HepG2 (cell line): ENCODE data around the gene MCU. TPM values are rescaled to one million over a fixed set of nuclear protein-coding genes. Genes with fewer than 3 reads are reported as not detected.

ENCODE experiments used
- ATAC-seq: fragments of 200-7000 bp; cut with Tn5 transposase; 3 replicates; pipeline ENCODE4 v1.9.1; 2020; ENCODE audit warnings: mild to moderate bottlenecking, moderate library complexity
- BruUV-seq: library from RNA; stranded (reverse); fragments of 400-500 nt; replicated peaks from 2 replicates; lab custom pipeline; 2021; lab: Mats Ljungman, UMichigan
- CTCF ChIA-PET: fragments of 300-600 bp; formaldehyde crosslinking; extraction: SDS; loops from one replicate; lab custom pipeline; 2021; ENCODE audit warnings: low total read pairs, inconsistent platforms, low intra/inter-chr PET ratio; lab: Yijun Ruan, JAX
- POLR2A ChIA-PET: fragments of 350-600 bp; sonication (Branson Sonifier 250); formaldehyde crosslinking; loops from one replicate; lab custom pipeline; 2020; ENCODE audit warnings: antibody characterized with exemption, inconsistent platforms; lab: Yijun Ruan, JAX
- DNase-seq: peaks from one replicate; pipeline ENCODE4 v3.0.0-alpha.2; 2015; ENCODE audit warnings: low spot score
- FAIRE-seq: peaks from 3 replicates; lab custom pipeline; 2011; peaks lifted over from hg19 to GRCh38; lab: Jason Lieb, UNC
- H2AFZ ChIP-seq: one replicate; pipeline ENCODE4 v1.6.1; 2011; ENCODE audit warnings: low read length, inconsistent platforms
- H3K27ac ChIP-seq: fragments of 300-600 bp; 3 replicates; pipeline ENCODE4 v1.8.0; 2011; ENCODE audit warnings: mixed run types, mild to moderate bottlenecking, mixed read lengths, low read length, inconsistent platforms; ENCODE audit not compliant: insufficient read depth; ENCODE audit errors: extremely low read length
- H3K27me3 ChIP-seq, 2 experiments: fragments of 200-600 bp in 1 of 2; 2 replicates in 1 of 2; 3 replicates in 1 of 2; pipeline versions ENCODE4 v1.6.0 to v1.8.0; 2011; ENCODE audit warnings: low read length in 2 of 2, mild to moderate bottlenecking in 2 of 2, moderate library complexity in 2 of 2, inconsistent platforms in 1 of 2; ENCODE audit not compliant: insufficient read depth in 2 of 2, control insufficient read depth in 1 of 2
- H3K36me3 ChIP-seq, 2 experiments: fragments of 200-600 bp in 1 of 2; replicated peaks in 1 of 2; 2 replicates in 1 of 2; 3 replicates in 1 of 2; pipeline versions ENCODE4 v1.5.1 to v1.8.0; 2011; ENCODE audit warnings: low read length in 2 of 2, inconsistent platforms in 1 of 2; ENCODE audit not compliant: insufficient read depth in 2 of 2, control insufficient read depth in 1 of 2
- H3K4me1 ChIP-seq: 2 replicates; pipeline ENCODE4 v1.5.1; 2012; ENCODE audit warnings: low read length, inconsistent platforms; ENCODE audit not compliant: insufficient read depth
- H3K4me2 ChIP-seq: 2 replicates; pipeline ENCODE4 v1.6.0; 2011; ENCODE audit warnings: low read depth, low read length, inconsistent platforms
- H3K4me3 ChIP-seq, 3 experiments: fragments of 200-600 bp in 1 of 3; sonication (generic), shearing (Covaris generic) in 1 of 3; replicated peaks in 1 of 3; 2 replicates each; pipeline ENCODE4 v1.5.1; 2011 to 2016; ENCODE audit warnings: low read length in 3 of 3, inconsistent platforms in 2 of 3, low read depth in 2 of 3, mild to moderate bottlenecking in 2 of 3, control low read depth in 1 of 3, mixed read lengths in 1 of 3; ENCODE audit not compliant: insufficient read depth in 1 of 3
- H3K79me2 ChIP-seq: one replicate; pipeline ENCODE4 v1.6.1; 2011; ENCODE audit warnings: low read length, inconsistent platforms; ENCODE audit not compliant: insufficient read depth
- H3K9ac ChIP-seq: 2 replicates; pipeline ENCODE4 v1.6.0; 2011; ENCODE audit warnings: mild to moderate bottlenecking, low read depth, low read length, inconsistent platforms; ENCODE audit not compliant: insufficient read depth
- H3K9me3 ChIP-seq: 2 replicates; pipeline ENCODE4 v1.5.1; 2012; ENCODE audit warnings: mild to moderate bottlenecking, low read length
- H4K20me1 ChIP-seq: 2 replicates; pipeline ENCODE4 v1.6.0; 2011; ENCODE audit warnings: inconsistent platforms, mild to moderate bottlenecking, low read length, moderate library complexity; ENCODE audit not compliant: insufficient read depth
- NCOR1 ChIP-seq: fragments of 200-600 bp; sonication (generic); IDR thresholded peaks from 2 replicates; pipeline ENCODE4 v1.7.0; 2017; ENCODE audit warnings: antibody characterized with exemption, low read length, borderline replicate concordance
- NFKBIZ ChIP-seq: IDR thresholded peaks from 2 replicates; pipeline ENCODE4 v1.6.1; 2018; ENCODE audit warnings: missing genetic modification reagents, missing compliant biosample characterization
- PAWR ChIP-seq: sonication (generic); formaldehyde crosslinking; IDR thresholded peaks from 2 replicates; pipeline ENCODE4 v1.4.0; 2020; ENCODE audit warnings: missing genetic modification reagents, mild to moderate bottlenecking, borderline replicate concordance
- REXO4 ChIP-seq: sonication (generic); formaldehyde crosslinking; IDR thresholded peaks from 2 replicates; pipeline ENCODE4 v1.8.0; 2022; ENCODE audit warnings: missing genetic modification reagents, mild to moderate bottlenecking, borderline replicate concordance
- ZNF121 ChIP-seq: sonication (generic); formaldehyde crosslinking; IDR thresholded peaks from 2 replicates; pipeline ENCODE4 v1.5.0; 2020; ENCODE audit warnings: mild to moderate bottlenecking, missing genetic modification reagents
- ZNF274 ChIP-seq: sonication (generic); formaldehyde crosslinking; IDR thresholded peaks from 2 replicates; pipeline ENCODE4 v1.5.1; 2020; ENCODE audit warnings: mild to moderate bottlenecking, missing genetic modification reagents
- ZSCAN25 ChIP-seq: sonication (generic); formaldehyde crosslinking; IDR thresholded peaks from 2 replicates; pipeline ENCODE4 v1.8.0; 2022; ENCODE audit warnings: mild to moderate bottlenecking, missing genetic modification reagents
- WGBS: methylation state at CpG from one replicate; pipeline ENCODE4 v1.1.6; 2017; ENCODE audit warnings: low lambda C conversion rate; 5-methylcytosine and 5-hydroxymethylcytosine counted together
- in situ Hi-C: cut with HindIII; loops from 2 replicates; pipeline ENCODE4 v1.10.0; 2017; ENCODE audit warnings: low pct_unique_long_range_greater_than_20kb; ENCODE audit not compliant: extremely low pct_ligation_motif_present
- intact Hi-C: fragments of 100-400 bp; cut with micrococcal nuclease; formaldehyde crosslinking; loops from one replicate; pipeline ENCODE4 v1.10.0; 2022; ENCODE audit not compliant: unreplicated experiment
- polyA plus RNA-seq, 8 experiments: library from polyadenylated mRNA; depleted of rRNA in 3 of 8; stranded (reverse) in 7 of 8; unstranded in 1 of 8; fragments of >200 nt; fragmentation: Illumina TruSeq in 4 of 8; extraction: Trizol in 4 of 8; gene quantifications; 2 replicates each; pipeline versions ENCODE4 v1.2.1 to v1.2.3, GENCODE V29; 2011 to 2016; ENCODE audit warnings: low read depth in 4 of 8, missing spikeins in 1 of 8, mixed read lengths in 1 of 8; ENCODE audit not compliant: insufficient read depth in 1 of 8
- total RNA-seq, 5 experiments: library from RNA; depleted of rRNA; stranded (reverse); fragments of >200 nt; fragmentation: Illumina TruSeq; extraction: Trizol; gene quantifications; 2 replicates each; pipeline ENCODE4 v1.2.3, GENCODE V29; 2016; ENCODE audit warnings: low read depth in 1 of 5
- TF ChIP-seq, protein P1 (sequence below): sonication (generic); formaldehyde crosslinking; IDR thresholded peaks from 2 replicates; pipeline ENCODE4 v1.4.0; 2020; ENCODE audit warnings: missing genetic modification reagents
- TF ChIP-seq, protein P2 (sequence below): sonication (generic); formaldehyde crosslinking; IDR thresholded peaks from 2 replicates; pipeline ENCODE4 v1.5.0; 2020; ENCODE audit warnings: mild to moderate bottlenecking, missing genetic modification reagents, borderline replicate concordance
- TF ChIP-seq, protein P3 (sequence below): sonication (generic); formaldehyde crosslinking; IDR thresholded peaks from 2 replicates; pipeline ENCODE4 v1.8.1; 2023; ENCODE audit warnings: mild to moderate bottlenecking, moderate library complexity, missing genetic modification reagents

Gene MCU
- total and polyA plus RNA-seq, 2 of the 13 experiments (the other 11 are each of a cell fraction or from before 2014, with no cell fraction given): 25.9 to 64.5 TPM

DNA sequence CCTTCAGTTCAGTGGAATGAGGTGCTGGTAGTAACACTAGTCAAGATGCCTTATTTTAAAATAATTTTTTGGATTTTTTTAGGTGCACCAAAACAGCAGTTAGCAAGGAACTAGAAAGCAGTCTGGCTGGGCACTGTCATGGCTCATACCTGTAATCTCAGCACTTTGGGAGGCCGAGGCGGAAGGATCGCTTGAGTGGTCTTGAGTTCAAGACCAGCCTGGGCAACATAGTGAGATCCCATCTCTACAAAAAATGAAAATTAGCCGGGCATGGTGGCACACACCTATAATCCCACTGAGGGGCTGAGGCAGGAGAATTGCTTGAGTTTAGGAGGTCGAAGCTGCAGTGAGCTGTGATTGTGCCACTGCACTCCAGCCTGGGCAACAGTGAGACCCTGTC, 236.9 kb downstream of the MCU start:
- Histone ChIP-seq H3K79me2 (no peaks in the 10 kb centered on the region), H3K27ac (no peak overlapping the region), H3K27me3 (no peaks in the 10 kb centered on the region), H3K9ac (no peak overlapping the region), H3K36me3 (0 out of 5 replicates have a peak, but pooled peaks cover 0 to 4% of the 10 kb centered on the region in 2 experiments), H2AFZ (no peak overlapping the region), H4K20me1 (no peaks in the 10 kb centered on the region), H3K4me3 (no peak overlapping the region), H3K4me1 (peaks cover 16% of the 10 kb centered on the region), H3K4me2 (no peak overlapping the region), H3K9me3 (no peaks in the 10 kb centered on the region)
- intact Hi-C loops: no loop called here
- ChIA-PET CTCF (no interaction called here), POLR2A (no interaction called here)
- no peak for ATAC-seq
- in situ Hi-C loops: no loop called here
- TF ChIP-seq ZNF121 (CRISPR knock-in tag) (0 out of 2 replicates have a peak, but pooled peaks have one; percentile 18), PAWR (CRISPR knock-in tag) (no peak), ZNF274 (CRISPR knock-in tag) (no peak)
- no TSS peak for BruUV-seq
- no peak for DNase-seq
- FAIRE-seq: no peak
- 75% methylated on average over 5 of the region's 5 CpGs for WGBS

DNA sequence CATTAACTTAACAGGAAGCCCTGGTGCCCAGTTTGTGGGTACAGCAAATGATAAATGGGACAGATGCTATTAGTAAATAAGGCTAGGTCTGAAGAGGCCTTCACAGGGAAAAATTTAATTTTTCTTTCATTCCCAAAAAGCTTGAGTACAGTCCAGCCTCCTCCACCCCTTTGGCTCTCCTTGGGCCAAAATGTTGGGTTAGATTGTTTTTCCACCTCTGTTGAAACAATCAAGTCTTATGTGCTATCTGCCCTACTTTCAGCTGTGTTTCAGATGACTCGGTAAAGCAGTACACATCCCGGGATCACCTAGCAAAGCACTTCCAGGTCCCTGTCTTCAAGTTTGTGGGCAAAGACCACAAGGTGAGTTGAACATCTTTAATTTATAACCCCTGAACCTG, 238.3 kb downstream of the MCU start:
- DNase-seq (no peak), ATAC-seq (no peak), FAIRE-seq (no peak)
- no peaks in the 10 kb centered on the region for H4K20me1 ChIP-seq
- 87% methylated on average over 2 of the region's 2 CpGs for WGBS
- no peak overlapping the region for H3K4me2 ChIP-seq
- POLR2A ChIA-PET: no interaction called here
- H3K4me1 ChIP-seq: peaks cover 16% of the 10 kb centered on the region
- H3K4me3 ChIP-seq: no peak overlapping the region
- intact Hi-C loops: no loop called here
- H3K9ac ChIP-seq: no peak overlapping the region
- no peaks in the 10 kb centered on the region for H3K9me3 ChIP-seq
- no peak overlapping the region for H3K27ac ChIP-seq
- H3K36me3 ChIP-seq: peaks cover 0 to 11% of the 10 kb centered on the region in 2 experiments; a peak in 1 of 5 replicates
- CTCF ChIA-PET: interaction anchor here (0.6 kb wide), 1 partner anchor 1070 kb away, joined by 3 read pairs; no protein-coding TSS in a partner anchor
- no peak overlapping the region for H2AFZ ChIP-seq
- no peaks in the 10 kb centered on the region for H3K27me3 ChIP-seq
- BruUV-seq: no TSS peak
- in situ Hi-C loops: no loop called here
- H3K79me2 ChIP-seq: no peaks in the 10 kb centered on the region
- TF ChIP-seq NCOR1 (no peak), NFKBIZ (CRISPR knock-in tag) (no peak), REXO4 (CRISPR knock-in tag) (no peak), ZSCAN25 (CRISPR knock-in tag) (no peak)
- TF ChIP-seq, protein P1, sequence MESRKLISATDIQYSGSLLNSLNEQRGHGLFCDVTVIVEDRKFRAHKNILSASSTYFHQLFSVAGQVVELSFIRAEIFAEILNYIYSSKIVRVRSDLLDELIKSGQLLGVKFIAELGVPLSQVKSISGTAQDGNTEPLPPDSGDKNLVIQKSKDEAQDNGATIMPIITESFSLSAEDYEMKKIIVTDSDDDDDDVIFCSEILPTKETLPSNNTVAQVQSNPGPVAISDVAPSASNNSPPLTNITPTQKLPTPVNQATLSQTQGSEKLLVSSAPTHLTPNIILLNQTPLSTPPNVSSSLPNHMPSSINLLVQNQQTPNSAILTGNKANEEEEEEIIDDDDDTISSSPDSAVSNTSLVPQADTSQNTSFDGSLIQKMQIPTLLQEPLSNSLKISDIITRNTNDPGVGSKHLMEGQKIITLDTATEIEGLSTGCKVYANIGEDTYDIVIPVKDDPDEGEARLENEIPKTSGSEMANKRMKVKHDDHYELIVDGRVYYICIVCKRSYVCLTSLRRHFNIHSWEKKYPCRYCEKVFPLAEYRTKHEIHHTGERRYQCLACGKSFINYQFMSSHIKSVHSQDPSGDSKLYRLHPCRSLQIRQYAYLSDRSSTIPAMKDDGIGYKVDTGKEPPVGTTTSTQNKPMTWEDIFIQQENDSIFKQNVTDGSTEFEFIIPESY (CRISPR knock-in tag): no peak
- TF ChIP-seq, protein P2, sequence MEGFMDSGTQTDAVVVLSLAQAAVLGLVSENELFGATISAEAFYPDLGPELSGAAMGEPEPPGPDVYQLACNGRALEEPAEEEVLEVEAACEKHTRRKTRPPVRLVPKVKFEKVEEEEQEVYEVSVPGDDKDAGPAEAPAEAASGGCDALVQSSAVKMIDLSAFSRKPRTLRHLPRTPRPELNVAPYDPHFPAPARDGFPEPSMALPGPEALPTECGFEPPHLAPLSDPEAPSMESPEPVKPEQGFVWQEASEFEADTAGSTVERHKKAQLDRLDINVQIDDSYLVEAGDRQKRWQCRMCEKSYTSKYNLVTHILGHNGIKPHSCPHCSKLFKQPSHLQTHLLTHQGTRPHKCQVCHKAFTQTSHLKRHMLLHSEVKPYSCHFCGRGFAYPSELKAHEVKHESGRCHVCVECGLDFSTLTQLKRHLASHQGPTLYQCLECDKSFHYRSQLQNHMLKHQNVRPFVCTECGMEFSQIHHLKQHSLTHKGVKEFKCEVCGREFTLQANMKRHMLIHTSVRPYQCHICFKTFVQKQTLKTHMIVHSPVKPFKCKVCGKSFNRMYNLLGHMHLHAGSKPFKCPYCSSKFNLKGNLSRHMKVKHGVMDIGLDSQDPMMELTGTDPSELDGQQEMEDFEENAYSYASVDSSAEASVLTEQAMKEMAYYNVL (CRISPR knock-in tag): no peak
- TF ChIP-seq, protein P3, sequence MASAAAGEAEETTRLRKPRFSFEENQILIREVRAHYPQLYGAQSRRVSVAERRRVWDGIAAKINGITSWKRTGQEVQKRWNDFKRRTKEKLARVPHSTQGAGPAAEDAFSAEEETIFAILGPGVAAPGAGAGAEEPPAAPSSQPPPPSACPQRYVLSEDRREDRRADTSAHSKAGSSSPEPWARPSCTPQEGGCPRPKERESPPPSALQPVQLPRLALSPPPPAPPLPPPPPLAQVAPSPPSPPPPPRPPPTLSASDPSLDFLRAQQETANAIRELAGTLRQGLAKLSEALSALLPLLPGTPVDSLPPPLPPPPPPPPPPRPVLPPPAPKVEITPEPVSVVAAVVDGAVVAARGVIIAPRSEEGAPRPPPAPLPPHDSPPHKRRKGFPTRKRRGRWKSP (CRISPR knock-in tag): no peak
